GM19351 (cell line): Measurements from ENCODE around the gene SH3RF1.

Experiments
- ATAC-seq: cut with Tn5 transposase; IDR thresholded peaks from one replicate; pipeline ENCODE4 v1.9.1; 2021; ENCODE audit warnings: mild to moderate bottlenecking, moderate library complexity; ENCODE audit not compliant: unreplicated experiment

The SH3RF1 gene

GRCh38 chr4:169048868-169049414, 221.8 kb downstream of the SH3RF1 start:
- ATAC-seq: no peak

GRCh38 chr4:169047956-169048355, 222.8 kb downstream of the SH3RF1 start:
- no peak for ATAC-seq

- no peak for ATAC-seq
Measured at GRCh38 chr4:169045862-169046584, 224.7 kb downstream of the SH3RF1 start.

GRCh38 chr4:169044714-169045447, 225.9 kb downstream of the SH3RF1 start:
- no peak for ATAC-seq
